Neuronal stem cell (in vitro differentiated cells): ENCODE results near the gene IRS2.
A peak's percentile ranks its signal among the peaks of the same experiment; 100 is the strongest.

Source experiments
- DNase-seq: peaks from one replicate; pipeline ENCODE4 v3.0.0-alpha.2; 2013; ENCODE audit warnings: low spot score
- H2AFZ ChIP-seq: one replicate; pipeline ENCODE4 v1.6.1; 2013; ENCODE audit warnings: mild to moderate bottlenecking, low read length, inconsistent platforms
- H2AK5ac ChIP-seq: 2 replicates; pipeline ENCODE4 v1.6.1; 2013; ENCODE audit warnings: low read depth, mild to moderate bottlenecking, inconsistent platforms, low read length, moderate library complexity, mixed read lengths
- H2BK120ac ChIP-seq: 2 replicates; pipeline ENCODE4 v1.6.1; 2013; ENCODE audit warnings: low read depth, mild to moderate bottlenecking, inconsistent platforms, low read length, moderate library complexity, mixed read lengths
- H2BK12ac ChIP-seq: one replicate; pipeline ENCODE4 v1.6.1; 2013; ENCODE audit warnings: low read length, inconsistent platforms
- H2BK15ac ChIP-seq: 2 replicates; pipeline ENCODE4 v1.6.1; 2013; ENCODE audit warnings: mild to moderate bottlenecking, low read length, inconsistent platforms, mixed read lengths
- H2BK5ac ChIP-seq: one replicate; pipeline ENCODE4 v1.6.1; 2013; ENCODE audit warnings: inconsistent platforms, mild to moderate bottlenecking, low read length, moderate library complexity
- H3K14ac ChIP-seq: one replicate; pipeline ENCODE4 v1.6.1; 2013; ENCODE audit warnings: low read length, inconsistent platforms
- H3K18ac ChIP-seq: 2 replicates; pipeline ENCODE4 v1.6.1; 2013; ENCODE audit warnings: low read length, inconsistent platforms
- H3K23ac ChIP-seq: 2 replicates; pipeline ENCODE4 v1.6.1; 2013; ENCODE audit warnings: low read depth, mild to moderate bottlenecking, mixed read lengths, low read length, inconsistent platforms; ENCODE audit not compliant: poor library complexity
- H3K27ac ChIP-seq: replicated peaks from 3 replicates; pipeline ENCODE4 v1.5.1; 2013; ENCODE audit warnings: low read length, inconsistent platforms
- H3K27me3 ChIP-seq, 3 experiments: 2 replicates each; pipeline ENCODE4 v1.6.1; 2013; ENCODE audit warnings: low read length in 3 of 3, mild to moderate bottlenecking in 2 of 3, inconsistent platforms in 1 of 3, low read depth in 1 of 3, mixed read lengths in 1 of 3, moderate library complexity in 1 of 3; ENCODE audit not compliant: control insufficient read depth in 3 of 3, insufficient read depth in 3 of 3
- H3K36me3 ChIP-seq, 2 donors: replicated peaks in 1 of 2; 2 replicates each; pipeline ENCODE4 v1.6.1; 2013; ENCODE audit warnings: low read length in 2 of 2; ENCODE audit not compliant: control insufficient read depth in 2 of 2, insufficient read depth in 2 of 2
- H3K4ac ChIP-seq: 2 replicates; pipeline ENCODE4 v1.6.1; 2013; ENCODE audit warnings: inconsistent platforms, mild to moderate bottlenecking, low read length, moderate library complexity
- H3K4me1 ChIP-seq, 2 donors: 1 replicate in 1 of 2; 2 replicates in 1 of 2; pipeline ENCODE4 v1.6.1; 2013; ENCODE audit warnings: low read length in 2 of 2, low read depth in 1 of 2; ENCODE audit not compliant: control insufficient read depth in 2 of 2, insufficient read depth in 1 of 2
- H3K4me2 ChIP-seq: one replicate; pipeline ENCODE4 v1.6.1; 2013; ENCODE audit warnings: mild to moderate bottlenecking, low read length, inconsistent platforms; ENCODE audit not compliant: insufficient read depth, poor library complexity, severe bottlenecking
- H3K4me3 ChIP-seq, 2 donors: 2 replicates each; pipeline ENCODE4 v1.5.1; 2013; ENCODE audit warnings: low read length in 2 of 2, mild to moderate bottlenecking in 2 of 2, inconsistent platforms in 1 of 2, moderate library complexity in 1 of 2
- H3K79me1 ChIP-seq: one replicate; pipeline ENCODE4 v1.6.1; 2013; ENCODE audit warnings: low read depth, mild to moderate bottlenecking, inconsistent platforms, low read length, moderate library complexity
- H3K9ac ChIP-seq: one replicate; pipeline ENCODE4 v1.6.1; 2013; ENCODE audit warnings: mild to moderate bottlenecking, low read depth, low read length, inconsistent platforms; ENCODE audit not compliant: poor library complexity
- H3K9me3 ChIP-seq, 2 donors: replicated peaks in 1 of 2; 2 replicates each; pipeline versions ENCODE3 to v1.6.1; 2013; ENCODE audit warnings: low read length in 2 of 2, mild to moderate bottlenecking in 2 of 2, inconsistent platforms in 1 of 2, low read depth in 1 of 2, mixed read lengths in 1 of 2, moderate library complexity in 1 of 2; ENCODE audit not compliant: control insufficient read depth in 2 of 2, insufficient read depth in 1 of 2
- H4K8ac ChIP-seq: one replicate; pipeline ENCODE4 v1.6.1; 2013; ENCODE audit warnings: low read depth, mild to moderate bottlenecking, inconsistent platforms, low read length, moderate library complexity
- H4K91ac ChIP-seq: one replicate; pipeline ENCODE4 v1.6.1; 2013; ENCODE audit warnings: low read length, low read depth, mild to moderate bottlenecking, inconsistent platforms; ENCODE audit not compliant: poor library complexity
- WGBS, 2 donors: extraction: QIAGEN DNeasy Blood & Tissue Kit; methylation state at CpG; one replicate each; pipeline ENCODE4 v1.1.7; 2013; ENCODE audit warnings: missing lambda C conversion rate in 2 of 2, mixed read lengths in 1 of 2; ENCODE audit not compliant: insufficient read length in 2 of 2, insufficient replicate concordance in 1 of 2; ENCODE audit errors: extremely low coverage in 2 of 2; 5-methylcytosine and 5-hydroxymethylcytosine counted together

Gene IRS2

GRCh38 chr13:109815651-109816050 lies 29.3 kb upstream of the IRS2 start:
- WGBS, 2 donors = no CpG with 5 or more reads among the region's 5 CpGs

GRCh38 chr13:109813663-109814062 lies 27.3 kb upstream of the IRS2 start:
- Histone ChIP-seq H3K4ac (no peak overlapping the region), H2AK5ac (no peak overlapping the region), H4K8ac (no peak overlapping the region), H2BK120ac (no peak overlapping the region), H3K23ac (no peak overlapping the region), H3K9ac (no peak overlapping the region), H3K27ac (no peak overlapping the region), H3K27me3 (peaks cover 0 to 16% (median 0%) of the 10 kb centered on the region in 3 experiments), H4K91ac (no peak overlapping the region), H3K9me3 (peaks cover 0 to 2% of the 10 kb centered on the region in 2 donors), H3K79me1 (no peaks in the 10 kb centered on the region), H2BK15ac (no peak overlapping the region), H3K14ac (no peak overlapping the region), H3K4me1 (peaks cover 5 to 15% of the 10 kb centered on the region in 2 donors), H3K36me3 (no peaks in the 10 kb centered on the region), H3K18ac (no peak overlapping the region), H3K4me2 (no peak overlapping the region), H3K4me3 (no peak overlapping the region), H2BK12ac (no peak overlapping the region), H2BK5ac (no peak overlapping the region), H2AFZ (no peak overlapping the region)
- no peak for DNase-seq

More at GRCh38 chr13:109815651-109816050, 29.3 kb upstream of the IRS2 start:
- H4K91ac ChIP-seq = no peak overlapping the region
- H3K18ac ChIP-seq = no peak overlapping the region
- H2BK120ac ChIP-seq = no peak overlapping the region
- H3K27ac ChIP-seq = no peak overlapping the region
- peaks cover 3 to 15% of the 10 kb centered on the region in 2 donors for H3K4me1 ChIP-seq
- H2AFZ ChIP-seq = no peak overlapping the region
- H3K9ac ChIP-seq = no peak overlapping the region
- H3K14ac ChIP-seq = no peak overlapping the region
- H2BK15ac ChIP-seq = no peak overlapping the region
- H3K36me3 ChIP-seq = no peaks in the 10 kb centered on the region
- no peak overlapping the region for H3K23ac ChIP-seq
- no peak overlapping the region for H2AK5ac ChIP-seq
- no peak overlapping the region for H2BK12ac ChIP-seq
- H3K9me3 ChIP-seq = peaks cover 0 to 4% of the 10 kb centered on the region in 2 donors
- no peak overlapping the region for H2BK5ac ChIP-seq
- H3K27me3 ChIP-seq = peaks cover 0 to 6% (median 3%) of the 10 kb centered on the region in 3 experiments
- H3K4ac ChIP-seq = no peak overlapping the region
- H4K8ac ChIP-seq = no peak overlapping the region
- no peaks in the 10 kb centered on the region for H3K79me1 ChIP-seq
- DNase-seq = no peak
- H3K4me2 ChIP-seq = no peak overlapping the region
- no peak overlapping the region for H3K4me3 ChIP-seq

GRCh38 chr13:109812382-109812781 lies 26.0 kb upstream of the IRS2 start:
- Histone ChIP-seq H3K36me3 (no peaks in the 10 kb centered on the region), H3K27me3 (peaks cover 0 to 16% (median 0%) of the 10 kb centered on the region in 3 experiments), H2BK5ac (no peak overlapping the region), H3K18ac (no peak overlapping the region), H4K91ac (no peak overlapping the region), H2AK5ac (no peak overlapping the region), H3K9me3 (peaks cover 0 to 2% of the 10 kb centered on the region in 2 donors), H3K27ac (no peak overlapping the region), H2BK12ac (no peak overlapping the region), H3K23ac (no peak overlapping the region), H3K4me2 (no peak overlapping the region), H3K9ac (no peak overlapping the region), H3K4me1 (peaks cover 4 to 12% of the 10 kb centered on the region in 2 donors), H2BK15ac (no peak overlapping the region), H3K14ac (no peak overlapping the region), H3K79me1 (no peaks in the 10 kb centered on the region), H3K4ac (no peak overlapping the region), H2BK120ac (no peak overlapping the region), H2AFZ (no peak overlapping the region), H4K8ac (no peak overlapping the region), H3K4me3 (no peak overlapping the region)
- DNase-seq = no peak
- WGBS, 2 donors = no CpG with 5 or more reads among the region's 8 CpGs

GRCh38 chr13:109810761-109811510 lies 24.6 kb upstream of the IRS2 start:
- peak overlapping the region; percentile 77 for H3K18ac ChIP-seq
- H3K9ac ChIP-seq = no peak overlapping the region
- no peak overlapping the region for H2BK120ac ChIP-seq
- H3K4ac ChIP-seq = no peak overlapping the region
- H2AFZ ChIP-seq = peak overlapping the region; percentile 3
- no peak overlapping the region for H3K4me3 ChIP-seq
- peak overlapping the region; percentile 50 for H3K14ac ChIP-seq
- H3K4me1 ChIP-seq = peaks cover 0 to 1% of the 10 kb centered on the region in 2 donors
- DNase-seq = no peak
- peak overlapping the region; percentile 82 for H2AK5ac ChIP-seq
- peak overlapping the region; percentile 24 for H4K91ac ChIP-seq
- peaks cover 0 to 2% of the 10 kb centered on the region in 2 donors for H3K9me3 ChIP-seq
- H2BK15ac ChIP-seq = peak overlapping the region; percentile 40
- no peak overlapping the region for H3K27ac ChIP-seq
- WGBS, 2 donors = no CpG with 5 or more reads among the region's 19 CpGs
- H3K36me3 ChIP-seq = peaks cover 0 to 2% of the 10 kb centered on the region in 2 donors
- peak overlapping the region; percentile 60 for H3K23ac ChIP-seq
- H2BK5ac ChIP-seq = no peak overlapping the region
- peaks cover 0 to 16% (median 0%) of the 10 kb centered on the region in 3 experiments for H3K27me3 ChIP-seq
- H2BK12ac ChIP-seq = peak overlapping the region; percentile 78
- H4K8ac ChIP-seq = no peak overlapping the region
- no peaks in the 10 kb centered on the region for H3K79me1 ChIP-seq
- H3K4me2 ChIP-seq = no peak overlapping the region
